Putamen (tissue), 1 donor: ENCODE results near the gene TGFB1I1.
"Not testable (repeated sequence)": the region's sequence is repeated elsewhere in the genome, so short reads cannot be mapped to it uniquely, and the experiment has no call there.

Source experiments
- DNase-seq: peaks from one replicate; pipeline ENCODE4 v3.0.0-alpha.2; 2016; ENCODE audit warnings: low spot score

Gene TGFB1I1

GRCh38 chr16:31471241-31471874 is 594 bp upstream of the TGFB1I1 start:
- DNase-seq, result no peak

GRCh38 chr16:31472709-31473203 is 804 bp downstream of the TGFB1I1 start:
- DNase-seq, result no peak

GRCh38 chr16:31473264-31473984 is 1.5 kb downstream of the TGFB1I1 start:
- no peak for DNase-seq

- no peak for DNase-seq
Observed at GRCh38 chr16:31474173-31474714, 2.3 kb downstream of the TGFB1I1 start.

GRCh38 chr16:31474773-31475738 is 3.1 kb downstream of the TGFB1I1 start:
- no peak for DNase-seq

GRCh38 chr16:31475946-31476302 is 4.0 kb downstream of the TGFB1I1 start:
- DNase-seq, result no peak

GRCh38 chr16:31476303-31477219 is 4.6 kb downstream of the TGFB1I1 start:
- DNase-seq, result no peak

GRCh38 chr16:31477220-31478216 is 5.6 kb downstream of the TGFB1I1 start:
- no peak for DNase-seq

- DNase-seq, result no peak
Observed at GRCh38 chr16:31478956-31479355, 7.0 kb downstream of the TGFB1I1 start.

- DNase-seq, result no peak
Observed at GRCh38 chr16:31479751-31480150, 7.8 kb downstream of the TGFB1I1 start.

GRCh38 chr16:31480851-31481536 is 9.0 kb downstream of the TGFB1I1 start:
- DNase-seq, result no peak

GRCh38 chr16:31483081-31483480 is 11.1 kb downstream of the TGFB1I1 start, which contains the start of gene SLC5A2:
TSS of gene SLC5A2 (plus strand) at chr16:31483123. CDS start at chr16:31483137, 14 bp downstream.
- DNase-seq, result no peak

GRCh38 chr16:31484048-31484447 is 12.1 kb downstream of the TGFB1I1 start:
- not testable (repeated sequence) for DNase-seq

- no peak for DNase-seq
Observed at GRCh38 chr16:31484491-31485171, 12.7 kb downstream of the TGFB1I1 start.

- no peak for DNase-seq
Observed at GRCh38 chr16:31485571-31485970, 13.6 kb downstream of the TGFB1I1 start.

- DNase-seq, result no peak
Observed at GRCh38 chr16:31486045-31486444, 14.1 kb downstream of the TGFB1I1 start.

GRCh38 chr16:31487071-31487719 is 15.2 kb downstream of the TGFB1I1 start:
- DNase-seq, result no peak
